Calu3 (cell line): ENCODE data around the gene BIRC5. TPM values are rescaled to one million over a fixed set of nuclear protein-coding genes. Genes with fewer than 3 reads are reported as not detected.

Source experiments
- BruUV-seq: library from RNA; stranded (reverse); fragments of 400-500 nt; replicated peaks from 2 replicates; lab custom pipeline; 2021; lab: Mats Ljungman, UMichigan
- CTCF ChIA-PET: fragments of 300-600 bp; sonication (Branson Sonifier 250); formaldehyde crosslinking; loops from one replicate; lab custom pipeline; 2022; ENCODE audit warnings: antibody characterized with exemption; lab: Charles Lee
- DNase-seq: peaks from one replicate; pipeline ENCODE4 v3.0.0; 2022
- H3K27ac Mint-ChIP-seq: one replicate; pipeline ENCODE4 v1.8.0; 2022; ENCODE audit warnings: mixed read lengths; ENCODE audit not compliant: unreplicated experiment
- H3K27me3 Mint-ChIP-seq: one replicate; pipeline ENCODE4 v1.8.0; 2022; ENCODE audit warnings: mixed read lengths; ENCODE audit not compliant: unreplicated experiment
- H3K36me3 Mint-ChIP-seq: one replicate; pipeline ENCODE4 v1.8.0; 2022; ENCODE audit warnings: mild to moderate bottlenecking, moderate library complexity, mixed read lengths; ENCODE audit not compliant: insufficient read depth, unreplicated experiment
- H3K4me1 Mint-ChIP-seq: one replicate; pipeline ENCODE4 v1.8.0; 2022; ENCODE audit warnings: mild to moderate bottlenecking, low read depth, mixed read lengths; ENCODE audit not compliant: unreplicated experiment
- H3K4me3 Mint-ChIP-seq: one replicate; pipeline ENCODE4 v1.8.0; 2022; ENCODE audit warnings: mild to moderate bottlenecking, low read depth, moderate library complexity, mixed read lengths; ENCODE audit not compliant: unreplicated experiment
- H3K9me3 Mint-ChIP-seq: one replicate; pipeline ENCODE4 v1.8.0; 2022; ENCODE audit warnings: low read depth, mixed read lengths; ENCODE audit not compliant: unreplicated experiment
- CTCF ChIP-seq: fragments of 200-600 bp; IDR thresholded peaks from one replicate; pipeline ENCODE4 v1.8.0; 2022; ENCODE audit warnings: antibody characterized with exemption; ENCODE audit not compliant: unreplicated experiment
- intact Hi-C: fragments of 100-400 bp; cut with micrococcal nuclease; formaldehyde crosslinking; loops from one replicate; pipeline ENCODE4 v1.10.0; 2022; ENCODE audit not compliant: unreplicated experiment
- total RNA-seq: library from RNA; stranded (reverse); gene quantifications from 2 replicates; pipeline ENCODE4 v1.2.3, GENCODE V29; 2022

Gene BIRC5
- total RNA-seq, 1 experiment from 2014 or later = 58.5 TPM

GRCh38 chr17:78205124-78205775 lies 8.8 kb upstream of the BIRC5 start:
- Mint-ChIP-seq H3K4me3 (no peak overlapping the region), H3K36me3 (no peaks in the 10 kb centered on the region), H3K9me3 (no peaks in the 10 kb centered on the region), H3K27me3 (no peaks in the 10 kb centered on the region), H3K27ac (no peak overlapping the region), H3K4me1 (no peaks in the 10 kb centered on the region)
- intact Hi-C loops = no loop called here
- CTCF ChIA-PET = no interaction called here
- no peak for TF ChIP-seq CTCF
- BruUV-seq = no TSS peak
- DNase-seq = no peak

- no peak overlapping the region for H3K4me3 Mint-ChIP-seq
- no peaks in the 10 kb centered on the region for H3K9me3 Mint-ChIP-seq
- CTCF ChIA-PET = interaction anchor here (0.7 to 1.1 kb wide), 3 partner anchors 31 to 258 kb away, joined by 3 to 9 read pairs (median 5); no protein-coding TSS in a partner anchor
- H3K36me3 Mint-ChIP-seq = no peaks in the 10 kb centered on the region
- H3K27ac Mint-ChIP-seq = no peak overlapping the region
- H3K4me1 Mint-ChIP-seq = no peaks in the 10 kb centered on the region
- no peaks in the 10 kb centered on the region for H3K27me3 Mint-ChIP-seq
- no peak for TF ChIP-seq CTCF
- intact Hi-C loops = no loop called here
- BruUV-seq = no TSS peak
- no peak for DNase-seq
Measured at GRCh38 chr17:78206298-78206697, 7.8 kb upstream of the BIRC5 start.

- Mint-ChIP-seq H3K4me3 (no peak overlapping the region), H3K36me3 (no peaks in the 10 kb centered on the region), H3K4me1 (no peaks in the 10 kb centered on the region), H3K27ac (no peak overlapping the region), H3K9me3 (no peaks in the 10 kb centered on the region), H3K27me3 (no peaks in the 10 kb centered on the region)
- intact Hi-C loops = no loop called here
- no peak for DNase-seq
- TF ChIP-seq CTCF = no peak
- no TSS peak for BruUV-seq
- CTCF ChIA-PET = no interaction called here
Measured at GRCh38 chr17:78208486-78208885, 5.6 kb upstream of the BIRC5 start.

- CTCF ChIA-PET = no interaction called here
- no peak for DNase-seq
- no peaks in the 10 kb centered on the region for H3K4me1 Mint-ChIP-seq
- peaks cover 13% of the 10 kb centered on the region for H3K36me3 Mint-ChIP-seq
- BruUV-seq = no TSS peak
- intact Hi-C loops = no loop called here
- H3K27ac Mint-ChIP-seq = no peak overlapping the region
- H3K9me3 Mint-ChIP-seq = no peaks in the 10 kb centered on the region
- no peak for TF ChIP-seq CTCF
- H3K4me3 Mint-ChIP-seq = no peak overlapping the region
- H3K27me3 Mint-ChIP-seq = no peaks in the 10 kb centered on the region
Measured at GRCh38 chr17:78210111-78210510, 3.9 kb upstream of the BIRC5 start.
